K562 (cell line): ENCODE measurements around the gene RABL6. TPM values are rescaled to one million over a fixed set of nuclear protein-coding genes. Genes with fewer than 3 reads are reported as not detected.

ENCODE experiments used
- BRCA1 ChIP-seq, 2 experiments: fragments of 450-650 bp in 1 of 2; sonication (generic) in 1 of 2; formaldehyde crosslinking in 1 of 2; IDR thresholded peaks; 2 replicates each; pipeline versions ENCODE4 v1.5.0 to v1.6.1; 2017 to 2020; ENCODE audit warnings: mild to moderate bottlenecking in 1 of 2, missing genetic modification reagents in 1 of 2
- C11orf30 ChIP-seq: fragments of 450-650 bp; IDR thresholded peaks from 2 replicates; pipeline ENCODE4 v1.6.1; 2016; ENCODE audit warnings: low read depth, mild to moderate bottlenecking
- CHD2 ChIP-seq: IDR thresholded peaks from 2 replicates; pipeline ENCODE4 v1.6.1; 2011; ENCODE audit warnings: low read depth, low read length
- GTF2F1 ChIP-seq: IDR thresholded peaks from 2 replicates; pipeline ENCODE4 v1.6.1; 2011; ENCODE audit warnings: low read depth, low read length, improper control_type of control experiment
- ILK ChIP-seq: fragments of 450-650 bp; IDR thresholded peaks from 2 replicates; pipeline ENCODE4 v1.6.1; 2016; ENCODE audit warnings: missing genetic modification characterization, low read depth, mild to moderate bottlenecking, missing compliant biosample characterization, moderate library complexity, borderline replicate concordance
- NELFE ChIP-seq: IDR thresholded peaks from 2 replicates; pipeline ENCODE4 v1.6.1; 2011; ENCODE audit warnings: mild to moderate bottlenecking; ENCODE audit not compliant: insufficient read depth, insufficient read length
- NRF1 ChIP-seq, 2 experiments: fragments of 450-650 bp; IDR thresholded peaks in 1 of 2; conservative IDR thresholded peaks in 1 of 2; 2 replicates each; pipeline ENCODE4 v1.6.1; 2014; ENCODE audit warnings: mild to moderate bottlenecking in 2 of 2
- POLR2AphosphoS2 ChIP-seq: IDR thresholded peaks from 2 replicates; pipeline ENCODE4 v1.6.1; 2012; ENCODE audit warnings: low read length, improper control_type of control experiment
- PTRF ChIP-seq: fragments of 450-650 bp; IDR thresholded peaks from 2 replicates; pipeline ENCODE4 v1.6.1; 2016; ENCODE audit warnings: mild to moderate bottlenecking, missing genetic modification characterization, missing compliant biosample characterization
- SMAD3 ChIP-seq: fragments of 450-650 bp; formaldehyde crosslinking; conservative IDR thresholded peaks from 2 replicates; pipeline ENCODE4 v1.4.0; 2020; ENCODE audit warnings: mild to moderate bottlenecking
- SPI1 ChIP-seq: IDR thresholded peaks from 2 replicates; pipeline ENCODE4 v1.6.1; 2011; ENCODE audit warnings: low read depth, low read length, control low read depth, borderline replicate concordance
- TEAD1 ChIP-seq, 2 experiments: fragments of 450-650 bp in 1 of 2; sonication (generic) in 1 of 2; formaldehyde crosslinking; IDR thresholded peaks; 2 replicates each; pipeline versions ENCODE4 v1.4.0 to v1.8.0; 2020 to 2022; ENCODE audit warnings: mild to moderate bottlenecking in 2 of 2, missing genetic modification reagents in 1 of 2
- ZBTB7A ChIP-seq: IDR thresholded peaks from 2 replicates; pipeline ENCODE4 v1.6.1; 2011; ENCODE audit warnings: low read depth, mild to moderate bottlenecking, low read length, moderate library complexity, borderline replicate concordance; ENCODE audit not compliant: control insufficient read depth
- ZNF197 ChIP-seq: fragments of 200-800 bp; sonication (Bioruptor generic); IDR thresholded peaks from 2 replicates; pipeline ENCODE4 v1.6.1; 2016; ENCODE audit warnings: low read depth, missing genetic modification characterization, missing compliant biosample characterization
- ZNF41 ChIP-seq: fragments of 250-450 bp; sonication (Bioruptor Pico); conservative IDR thresholded peaks from 2 replicates; pipeline ENCODE4 v1.4.0; 2020; ENCODE audit warnings: mild to moderate bottlenecking
- ZNF431 ChIP-seq: sonication (generic); formaldehyde crosslinking; IDR thresholded peaks from 2 replicates; pipeline ENCODE4 v1.8.0; 2022; ENCODE audit warnings: mild to moderate bottlenecking, missing genetic modification reagents
- ZNF696 ChIP-seq: fragments of 250-450 bp; sonication (Bioruptor Pico); conservative IDR thresholded peaks from 2 replicates; pipeline ENCODE4 v1.4.0; 2020; ENCODE audit warnings: mild to moderate bottlenecking, moderate library complexity
- polyA plus RNA-seq, 8 experiments: library from polyadenylated mRNA; depleted of rRNA in 4 of 8; stranded (reverse) in 5 of 8; unstranded in 3 of 8; fragments of >200 nt; fragmentation: Nextera tagmentation in 2 of 8; fragmentation: Illumina TruSeq in 1 of 8; extraction: Ambion mirVana in 2 of 8; extraction: Trizol in 1 of 8; gene quantifications; 2 replicates each; pipeline versions ENCODE4 v1.2.1 to v1.2.3, GENCODE V29; 2011 to 2014; ENCODE audit warnings: inconsistent platforms in 1 of 8, missing spikeins in 1 of 8
- total RNA-seq, 7 experiments: library from RNA; depleted of rRNA in 6 of 7; stranded (reverse); fragments of >200 nt in 6 of 7; fragmentation: Illumina TruSeq in 2 of 7; extraction: Trizol in 2 of 7; gene quantifications; 2 replicates each; pipeline versions ENCODE4 v1.2.1 to v1.2.3, GENCODE V29; 2011 to 2021; ENCODE audit warnings: low replicate concordance in 1 of 7
- TF ChIP-seq, protein P1 (sequence below): fragments of 450-650 bp; IDR thresholded peaks from 2 replicates; pipeline ENCODE4 v1.6.1; 2016; ENCODE audit warnings: borderline replicate concordance
- TF ChIP-seq, protein P2 (sequence below): sonication (generic); formaldehyde crosslinking; IDR thresholded peaks from 2 replicates; pipeline ENCODE4 v1.9.0; 2022; ENCODE audit warnings: mild to moderate bottlenecking, missing genetic modification reagents
- TF ChIP-seq, protein P3 (sequence below): fragments of 250-450 bp; sonication (Bioruptor Pico); IDR thresholded peaks from 2 replicates; pipeline ENCODE4 v1.4.0; 2020; ENCODE audit warnings: mild to moderate bottlenecking
- TF ChIP-seq, protein P4 (sequence below): fragments of 250-450 bp; sonication (Bioruptor Pico); IDR thresholded peaks from 2 replicates; pipeline ENCODE4 v1.4.0; 2020; ENCODE audit warnings: mild to moderate bottlenecking, moderate library complexity

RABL6 gene
- total and polyA plus RNA-seq, 9 of the 15 experiments (the other 6 are each of a cell fraction or from before 2014, with no cell fraction given), result 5.6 to 181 (median 84.5) TPM

GRCh38 chr9:136789523-136789937 lies 18.2 kb upstream of the RABL6 start (continued):
- TF ChIP-seq GTF2F1 (no peak), NRF1 (conservative IDR thresholded peaks at IDR 0.05 in 1 of 2, IDR thresholded peaks at IDR 0.05 in 1 of 2) (no peak), ZNF431 (CRISPR knock-in tag) (no peak), C11orf30 (no peak), BRCA1 (IDR thresholded peaks at IDR 0.05) (no peak), BRCA1 (CRISPR knock-in tag; IDR thresholded peaks at IDR 0.05) (no peak), ZNF197 (CRISPR knock-in tag) (peak; percentile 65), ZBTB7A (no peak), ZNF696 (CRISPR knock-in tag) (no peak), POLR2AphosphoS2 (no peak), SPI1 (no peak), PTRF (peak; percentile 92), CHD2 (no peak), ZNF41 (peak; percentile 79), ILK (peak; percentile 49; the same call in 1 of the 2 replicates), NELFE (no peak), TEAD1 (CRISPR knock-in tag; IDR thresholded peaks at IDR 0.05) (peak in 1 of 2 experiments; percentile 78; a peak in 1 of 4 replicates), SMAD3 (peak; percentile 89; the same call in 1 of the 2 replicates)
- TF ChIP-seq, protein P1, sequence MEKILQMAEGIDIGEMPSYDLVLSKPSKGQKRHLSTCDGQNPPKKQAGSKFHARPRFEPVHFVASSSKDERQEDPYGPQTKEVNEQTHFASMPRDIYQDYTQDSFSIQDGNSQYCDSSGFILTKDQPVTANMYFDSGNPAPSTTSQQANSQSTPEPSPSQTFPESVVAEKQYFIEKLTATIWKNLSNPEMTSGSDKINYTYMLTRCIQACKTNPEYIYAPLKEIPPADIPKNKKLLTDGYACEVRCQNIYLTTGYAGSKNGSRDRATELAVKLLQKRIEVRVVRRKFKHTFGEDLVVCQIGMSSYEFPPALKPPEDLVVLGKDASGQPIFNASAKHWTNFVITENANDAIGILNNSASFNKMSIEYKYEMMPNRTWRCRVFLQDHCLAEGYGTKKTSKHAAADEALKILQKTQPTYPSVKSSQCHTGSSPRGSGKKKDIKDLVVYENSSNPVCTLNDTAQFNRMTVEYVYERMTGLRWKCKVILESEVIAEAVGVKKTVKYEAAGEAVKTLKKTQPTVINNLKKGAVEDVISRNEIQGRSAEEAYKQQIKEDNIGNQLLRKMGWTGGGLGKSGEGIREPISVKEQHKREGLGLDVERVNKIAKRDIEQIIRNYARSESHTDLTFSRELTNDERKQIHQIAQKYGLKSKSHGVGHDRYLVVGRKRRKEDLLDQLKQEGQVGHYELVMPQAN, result no peak
- TF ChIP-seq, protein P2, sequence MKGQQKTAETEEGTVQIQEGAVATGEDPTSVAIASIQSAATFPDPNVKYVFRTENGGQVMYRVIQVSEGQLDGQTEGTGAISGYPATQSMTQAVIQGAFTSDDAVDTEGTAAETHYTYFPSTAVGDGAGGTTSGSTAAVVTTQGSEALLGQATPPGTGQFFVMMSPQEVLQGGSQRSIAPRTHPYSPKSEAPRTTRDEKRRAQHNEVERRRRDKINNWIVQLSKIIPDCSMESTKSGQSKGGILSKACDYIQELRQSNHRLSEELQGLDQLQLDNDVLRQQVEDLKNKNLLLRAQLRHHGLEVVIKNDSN (CRISPR knock-in tag), result no peak
- TF ChIP-seq, protein P3, sequence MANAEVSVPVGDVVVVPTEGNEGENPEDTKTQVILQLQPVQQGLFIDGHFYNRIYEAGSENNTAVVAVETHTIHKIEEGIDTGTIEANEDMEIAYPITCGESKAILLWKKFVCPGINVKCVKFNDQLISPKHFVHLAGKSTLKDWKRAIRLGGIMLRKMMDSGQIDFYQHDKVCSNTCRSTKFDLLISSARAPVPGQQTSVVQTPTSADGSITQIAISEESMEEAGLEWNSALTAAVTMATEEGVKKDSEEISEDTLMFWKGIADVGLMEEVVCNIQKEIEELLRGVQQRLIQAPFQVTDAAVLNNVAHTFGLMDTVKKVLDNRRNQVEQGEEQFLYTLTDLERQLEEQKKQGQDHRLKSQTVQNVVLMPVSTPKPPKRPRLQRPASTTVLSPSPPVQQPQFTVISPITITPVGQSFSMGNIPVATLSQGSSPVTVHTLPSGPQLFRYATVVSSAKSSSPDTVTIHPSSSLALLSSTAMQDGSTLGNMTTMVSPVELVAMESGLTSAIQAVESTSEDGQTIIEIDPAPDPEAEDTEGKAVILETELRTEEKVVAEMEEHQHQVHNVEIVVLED, result no peak
- TF ChIP-seq, protein P4, sequence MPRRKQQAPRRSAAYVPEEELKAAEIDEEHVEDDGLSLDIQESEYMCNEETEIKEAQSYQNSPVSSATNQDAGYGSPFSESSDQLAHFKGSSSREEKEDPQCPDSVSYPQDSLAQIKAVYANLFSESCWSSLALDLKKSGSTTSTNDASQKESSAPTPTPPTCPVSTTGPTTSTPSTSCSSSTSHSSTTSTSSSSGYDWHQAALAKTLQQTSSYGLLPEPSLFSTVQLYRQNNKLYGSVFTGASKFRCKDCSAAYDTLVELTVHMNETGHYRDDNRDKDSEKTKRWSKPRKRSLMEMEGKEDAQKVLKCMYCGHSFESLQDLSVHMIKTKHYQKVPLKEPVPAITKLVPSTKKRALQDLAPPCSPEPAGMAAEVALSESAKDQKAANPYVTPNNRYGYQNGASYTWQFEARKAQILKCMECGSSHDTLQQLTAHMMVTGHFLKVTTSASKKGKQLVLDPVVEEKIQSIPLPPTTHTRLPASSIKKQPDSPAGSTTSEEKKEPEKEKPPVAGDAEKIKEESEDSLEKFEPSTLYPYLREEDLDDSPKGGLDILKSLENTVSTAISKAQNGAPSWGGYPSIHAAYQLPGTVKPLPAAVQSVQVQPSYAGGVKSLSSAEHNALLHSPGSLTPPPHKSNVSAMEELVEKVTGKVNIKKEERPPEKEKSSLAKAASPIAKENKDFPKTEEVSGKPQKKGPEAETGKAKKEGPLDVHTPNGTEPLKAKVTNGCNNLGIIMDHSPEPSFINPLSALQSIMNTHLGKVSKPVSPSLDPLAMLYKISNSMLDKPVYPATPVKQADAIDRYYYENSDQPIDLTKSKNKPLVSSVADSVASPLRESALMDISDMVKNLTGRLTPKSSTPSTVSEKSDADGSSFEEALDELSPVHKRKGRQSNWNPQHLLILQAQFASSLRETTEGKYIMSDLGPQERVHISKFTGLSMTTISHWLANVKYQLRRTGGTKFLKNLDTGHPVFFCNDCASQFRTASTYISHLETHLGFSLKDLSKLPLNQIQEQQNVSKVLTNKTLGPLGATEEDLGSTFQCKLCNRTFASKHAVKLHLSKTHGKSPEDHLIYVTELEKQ (CRISPR knock-in tag), result peak; percentile 80; the same call in 1 of the 2 replicates
